HEK293T (cell line): ENCODE data around the gene ARL15.

Experiments used
- CTCF ChIA-PET: fragments of 350-600 bp; formaldehyde crosslinking; extraction: SDS; loops from one replicate; lab custom pipeline; 2021; ENCODE audit warnings: antibody characterized with exemption, inconsistent platforms; lab: Yijun Ruan, JAX
- POLR2A ChIA-PET: fragments of 350-600 bp; formaldehyde crosslinking; extraction: SDS; loops from one replicate; lab custom pipeline; 2020; ENCODE audit warnings: antibody characterized with exemption, inconsistent platforms; lab: Yijun Ruan, JAX
- DNase-seq: peaks from one replicate; pipeline ENCODE4 v3.0.0; 2012; ENCODE audit warnings: mixed read lengths; ENCODE audit errors: extremely low spot score
- ARNT ChIP-seq: fragments of 450-650 bp; IDR thresholded peaks from 2 replicates; pipeline ENCODE4 v1.6.1; 2017; ENCODE audit warnings: mild to moderate bottlenecking
- BHLHE40 ChIP-seq: fragments of 450-650 bp; IDR thresholded peaks from 2 replicates; pipeline ENCODE4 v1.6.1; 2016; ENCODE audit warnings: mild to moderate bottlenecking, moderate library complexity, borderline replicate concordance
- CTBP1 ChIP-seq: fragments of 450-650 bp; IDR thresholded peaks from 2 replicates; pipeline ENCODE4 v1.6.1; 2016; ENCODE audit warnings: borderline replicate concordance
- ELF4 ChIP-seq: fragments of 450-650 bp; IDR thresholded peaks from 2 replicates; pipeline ENCODE4 v1.6.1; 2017; ENCODE audit warnings: antibody characterized with exemption
- FOXA1 ChIP-seq: fragments of 450-650 bp; IDR thresholded peaks from 2 replicates; pipeline ENCODE4 v1.6.1; 2016; ENCODE audit warnings: mild to moderate bottlenecking
- FOXK2 ChIP-seq: fragments of 450-650 bp; IDR thresholded peaks from 2 replicates; pipeline ENCODE4 v1.6.1; 2016; ENCODE audit warnings: mild to moderate bottlenecking
- FOXM1 ChIP-seq: fragments of 450-650 bp; IDR thresholded peaks from 2 replicates; pipeline ENCODE4 v1.6.1; 2017; ENCODE audit warnings: mild to moderate bottlenecking, borderline replicate concordance
- HDGF ChIP-seq: fragments of 450-650 bp; IDR thresholded peaks from 2 replicates; pipeline ENCODE4 v1.6.1; 2017; ENCODE audit warnings: antibody characterized with exemption, borderline replicate concordance
- L3MBTL2 ChIP-seq: fragments of 450-650 bp; conservative IDR thresholded peaks from 2 replicates; pipeline ENCODE4 v1.6.1; 2016; ENCODE audit warnings: mild to moderate bottlenecking
- LEF1 ChIP-seq: fragments of 450-650 bp; IDR thresholded peaks from 2 replicates; pipeline ENCODE4 v1.6.1; 2017; ENCODE audit warnings: mild to moderate bottlenecking, borderline replicate concordance
- NFRKB ChIP-seq: fragments of 450-650 bp; IDR thresholded peaks from 2 replicates; pipeline ENCODE4 v1.6.1; 2016; ENCODE audit warnings: mild to moderate bottlenecking, moderate library complexity
- SP1 ChIP-seq: fragments of 450-650 bp; IDR thresholded peaks from 2 replicates; pipeline ENCODE4 v1.6.1; 2017
- SUZ12 ChIP-seq: fragments of 450-650 bp; IDR thresholded peaks from 2 replicates; pipeline ENCODE4 v1.6.1; 2016; ENCODE audit warnings: mild to moderate bottlenecking
- TARDBP ChIP-seq: fragments of 450-650 bp; IDR thresholded peaks from 2 replicates; pipeline ENCODE4 v1.6.1; 2016
- ZNF384 ChIP-seq: fragments of 450-650 bp; IDR thresholded peaks from 2 replicates; pipeline ENCODE4 v1.6.1; 2016
- TF ChIP-seq, protein P1 (sequence below): fragments of 450-650 bp; IDR thresholded peaks from 2 replicates; pipeline ENCODE4 v1.6.1; 2016

The ARL15 gene

DNA sequence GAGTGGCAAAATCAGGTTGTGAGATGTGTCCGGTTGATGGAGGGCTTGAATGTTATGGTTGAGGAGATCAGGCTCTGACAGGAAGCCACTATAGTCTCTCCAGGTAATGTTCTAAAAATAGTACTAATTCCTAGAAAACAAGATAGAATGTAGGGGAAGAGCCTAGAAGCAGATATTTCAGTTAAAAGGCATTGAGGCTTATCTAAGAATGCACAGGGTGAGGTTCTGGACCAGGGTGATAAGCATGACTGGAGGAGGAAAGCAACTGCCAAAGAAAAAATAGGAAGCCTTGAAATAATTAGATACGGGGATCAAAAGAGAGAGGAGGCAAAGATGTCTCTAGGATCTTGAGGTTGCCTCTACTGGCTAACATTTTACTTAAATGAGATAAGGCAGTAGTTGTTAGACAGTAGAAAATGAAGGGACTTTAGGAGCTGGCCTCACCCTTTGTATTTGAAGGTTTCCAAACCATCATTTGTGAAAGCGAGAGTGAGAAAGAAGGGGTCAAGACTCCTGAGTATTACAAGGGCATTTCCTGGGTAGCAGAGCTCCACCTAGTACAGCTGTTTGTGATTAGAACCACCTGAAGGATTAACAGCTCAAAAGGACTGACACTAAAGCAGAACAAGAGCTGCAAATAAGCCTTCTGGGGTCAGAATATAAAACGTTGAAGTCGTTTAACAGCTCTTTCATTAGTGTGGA, 15.4 kb upstream of the ARL15 start:
- ChIA-PET CTCF (no interaction called here), POLR2A (no interaction called here)
- DNase-seq = no peak
- no peak for TF ChIP-seq SUZ12
- TF ChIP-seq FOXM1 = no peak
- no peak for TF ChIP-seq ARNT
- TF ChIP-seq TARDBP = no peak
- TF ChIP-seq, protein P1, sequence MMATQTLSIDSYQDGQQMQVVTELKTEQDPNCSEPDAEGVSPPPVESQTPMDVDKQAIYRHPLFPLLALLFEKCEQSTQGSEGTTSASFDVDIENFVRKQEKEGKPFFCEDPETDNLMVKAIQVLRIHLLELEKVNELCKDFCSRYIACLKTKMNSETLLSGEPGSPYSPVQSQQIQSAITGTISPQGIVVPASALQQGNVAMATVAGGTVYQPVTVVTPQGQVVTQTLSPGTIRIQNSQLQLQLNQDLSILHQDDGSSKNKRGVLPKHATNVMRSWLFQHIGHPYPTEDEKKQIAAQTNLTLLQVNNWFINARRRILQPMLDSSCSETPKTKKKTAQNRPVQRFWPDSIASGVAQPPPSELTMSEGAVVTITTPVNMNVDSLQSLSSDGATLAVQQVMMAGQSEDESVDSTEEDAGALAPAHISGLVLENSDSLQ = no peak

DNA sequence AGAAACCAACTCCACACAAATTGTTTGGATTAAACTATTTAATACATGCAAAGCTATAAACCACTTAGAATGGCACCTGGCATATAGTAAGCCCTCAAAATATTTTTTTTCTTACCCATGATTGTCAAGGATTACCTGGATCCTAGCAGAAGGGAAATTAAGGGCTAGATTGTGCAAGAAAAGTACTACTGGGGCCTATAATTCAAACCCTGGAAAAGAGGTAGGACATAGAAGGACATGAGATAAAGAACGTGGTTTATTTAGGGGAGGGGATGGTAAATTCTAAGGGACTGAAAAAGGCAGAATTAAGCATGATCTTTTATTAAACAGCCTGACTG, 14.9 kb upstream of the ARL15 start:
- no peak for DNase-seq
- TF ChIP-seq FOXA1 = no peak
- no peak for TF ChIP-seq TARDBP
- TF ChIP-seq ZNF384 = no peak
- no peak for TF ChIP-seq SUZ12
- ChIA-PET POLR2A (no interaction called here), CTCF (no interaction called here)

DNA sequence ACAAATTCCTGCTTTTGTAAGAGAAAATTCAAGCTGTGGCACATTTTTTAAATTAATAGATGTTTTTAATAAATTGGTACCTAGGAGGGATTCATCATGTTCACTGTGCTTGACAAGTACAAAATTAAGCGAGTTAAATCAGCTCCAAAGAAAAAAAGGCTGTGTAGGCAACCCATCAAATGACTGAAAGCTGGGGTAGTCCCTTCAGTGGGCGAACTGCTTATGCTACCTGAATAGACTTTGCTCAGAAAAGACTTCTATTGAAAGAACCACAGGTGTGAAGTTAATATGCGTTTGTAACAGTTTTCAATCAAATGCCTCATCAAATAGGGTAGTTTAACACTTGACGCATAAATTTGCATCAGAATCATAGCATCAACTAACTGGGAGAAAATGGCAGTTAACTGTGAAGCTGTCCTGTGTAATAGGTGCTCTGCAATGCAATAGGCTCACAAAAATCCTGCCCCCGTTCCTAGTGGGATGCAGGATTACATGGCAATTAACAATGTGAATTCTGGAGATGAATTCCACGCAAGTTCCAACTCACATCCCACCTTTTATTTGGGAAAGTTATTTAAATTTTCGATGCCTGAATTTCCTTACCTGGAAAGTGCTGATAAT, 14.4 kb upstream of the ARL15 start:
- CTCF ChIA-PET = no interaction called here
- POLR2A ChIA-PET = interaction anchor here (1.0 kb wide), 1 partner anchor 14 kb away, joined by 3 read pairs; the partner anchor contains the start of gene ARL15
- no peak for TF ChIP-seq ZNF384
- TF ChIP-seq ELF4 = no peak
- TF ChIP-seq SUZ12 = no peak
- TF ChIP-seq FOXM1 = no peak
- TF ChIP-seq L3MBTL2 = no peak
- TF ChIP-seq, protein P1 = no peak
- TF ChIP-seq TARDBP = no peak
- TF ChIP-seq CTBP1 = no peak
- no peak for TF ChIP-seq SP1
- no peak for TF ChIP-seq FOXA1
- TF ChIP-seq HDGF = no peak
- TF ChIP-seq FOXK2 = no peak
- TF ChIP-seq BHLHE40 = no peak
- TF ChIP-seq NFRKB = no peak
- TF ChIP-seq ARNT = no peak
- DNase-seq = no peak

DNA sequence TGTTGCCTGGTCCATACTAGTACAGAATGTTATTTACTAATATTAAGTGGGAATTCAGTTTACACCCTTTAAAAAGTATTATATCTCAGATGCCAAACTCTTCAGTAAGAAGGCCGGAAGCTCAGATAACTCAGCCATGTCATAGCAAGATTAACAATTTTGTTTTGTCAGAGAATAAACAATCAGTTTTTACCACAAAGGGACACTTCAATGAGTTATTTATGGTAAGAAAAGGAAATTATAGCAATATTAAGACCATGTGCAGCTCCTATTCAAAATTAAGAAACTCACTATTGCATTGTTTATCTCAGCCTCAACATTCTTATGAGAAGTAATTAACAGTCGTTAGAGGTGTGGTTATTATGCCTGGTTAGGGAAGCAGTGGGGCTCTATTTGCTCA, 13.1 kb upstream of the ARL15 start:
- DNase-seq = no peak
- CTCF ChIA-PET = interaction anchor here (0.7 kb wide), 1 partner anchor 12 kb away, joined by 3 read pairs; no protein-coding TSS in a partner anchor
- no peak for TF ChIP-seq L3MBTL2
- TF ChIP-seq FOXA1 = no peak
- no peak for TF ChIP-seq ZNF384
- POLR2A ChIA-PET = no interaction called here

DNA sequence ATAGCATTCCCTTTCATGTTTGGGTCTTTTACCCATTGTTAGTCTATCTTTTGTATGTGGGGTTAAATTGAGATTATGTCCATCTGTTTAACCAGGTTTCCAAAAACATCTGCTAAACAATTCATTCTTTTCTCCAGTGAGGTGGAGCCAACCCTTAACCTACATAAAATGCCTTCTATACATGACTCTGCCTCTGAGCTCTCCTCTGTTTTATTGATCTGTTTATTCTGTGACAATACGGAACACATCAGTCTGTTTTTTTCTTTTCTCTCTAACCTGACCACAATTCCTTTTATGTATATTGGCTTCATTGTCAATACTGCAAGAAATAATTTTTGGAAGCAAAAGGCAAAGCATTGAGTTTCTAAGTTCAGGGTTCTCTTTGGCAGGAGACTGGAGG, 9.9 kb upstream of the ARL15 start:
- no peak for DNase-seq
- no peak for TF ChIP-seq BHLHE40
- TF ChIP-seq FOXM1 = no peak
- TF ChIP-seq FOXA1 = no peak
- no peak for TF ChIP-seq CTBP1
- no peak for TF ChIP-seq SP1
- TF ChIP-seq ZNF384 = no peak
- TF ChIP-seq SUZ12 = no peak
- no peak for TF ChIP-seq NFRKB
- no peak for TF ChIP-seq ELF4
- TF ChIP-seq LEF1 = no peak
- no peak for TF ChIP-seq FOXK2
- TF ChIP-seq, protein P1 = no peak
- ChIA-PET CTCF (no interaction called here), POLR2A (no interaction called here)

DNA sequence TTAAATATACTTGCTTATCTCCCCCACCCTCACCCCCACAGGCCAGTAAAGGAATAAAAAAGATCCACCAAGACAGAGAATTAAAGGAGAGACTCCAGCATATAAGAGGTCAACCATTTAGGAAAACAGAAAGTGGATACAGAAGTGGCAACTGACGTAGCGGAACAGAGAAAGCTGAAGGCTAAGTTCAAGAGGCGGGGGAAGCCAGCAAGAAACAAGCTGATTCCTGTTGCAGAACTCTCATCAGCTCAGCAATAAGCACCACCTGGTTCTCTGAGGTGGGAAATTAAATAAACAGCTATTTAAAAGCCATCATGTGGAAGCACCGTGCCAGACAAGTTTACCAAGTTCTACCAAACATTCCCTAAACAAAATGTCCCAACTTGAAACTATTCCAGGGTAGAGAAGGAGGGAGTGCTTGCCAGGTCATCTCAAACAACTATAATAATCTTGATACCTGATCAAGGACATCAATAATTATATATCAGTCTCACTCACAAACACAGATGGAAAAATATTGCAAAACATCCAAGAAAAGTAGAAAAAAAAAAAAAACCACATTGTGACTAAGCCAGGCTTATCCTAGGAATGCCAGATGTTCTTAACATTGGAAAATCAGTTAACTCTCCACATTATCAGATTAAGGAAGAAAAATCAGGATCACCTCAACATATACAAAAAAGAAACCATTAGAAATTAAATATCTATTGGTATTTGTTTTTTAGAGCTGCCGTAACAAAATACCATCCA, 7.3 kb upstream of the ARL15 start:
- no peak for DNase-seq
- no peak for TF ChIP-seq BHLHE40
- TF ChIP-seq L3MBTL2 = no peak
- no peak for TF ChIP-seq ZNF384
- no peak for TF ChIP-seq TARDBP
- ChIA-PET CTCF (no interaction called here), POLR2A (no interaction called here)
